GM19397 (cell line): ENCODE data around the gene AHNAK2.

Source experiments
- ATAC-seq: cut with Tn5 transposase; IDR thresholded peaks from one replicate; pipeline ENCODE4 v1.9.1; 2021; ENCODE audit warnings: mild to moderate bottlenecking, moderate library complexity; ENCODE audit not compliant: unreplicated experiment

Gene AHNAK2

DNA sequence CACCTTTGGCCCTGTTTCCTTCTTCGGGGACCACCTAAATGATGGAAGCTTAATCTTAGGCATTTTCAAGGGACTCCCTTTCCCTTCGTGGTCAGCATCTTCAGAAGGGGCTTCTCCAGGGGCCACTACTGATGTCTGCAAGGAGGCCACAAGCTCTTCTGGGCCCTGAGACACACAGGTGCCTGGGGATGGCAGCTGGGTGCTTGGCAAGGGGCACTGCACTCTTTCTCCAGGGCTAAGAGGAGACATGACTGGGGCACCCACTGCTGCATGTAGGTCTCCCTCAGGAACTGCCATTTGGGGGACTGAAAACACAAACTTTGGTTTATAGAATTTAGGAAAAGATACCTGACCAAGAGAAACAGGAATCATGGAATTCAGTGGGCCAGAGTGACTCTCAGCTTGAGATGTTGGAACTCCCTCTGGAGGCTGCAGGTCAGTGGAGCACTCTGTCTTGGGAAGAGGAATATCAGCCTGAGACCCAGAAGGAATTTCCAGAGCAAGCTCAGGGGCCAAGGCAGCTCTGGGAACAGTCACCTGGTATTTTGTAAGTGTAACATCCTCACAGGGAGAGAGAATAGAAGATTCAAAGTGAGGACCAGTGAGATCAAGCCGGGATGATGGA lies 37.5 kb downstream of the AHNAK2 start:
- no peak for ATAC-seq

DNA sequence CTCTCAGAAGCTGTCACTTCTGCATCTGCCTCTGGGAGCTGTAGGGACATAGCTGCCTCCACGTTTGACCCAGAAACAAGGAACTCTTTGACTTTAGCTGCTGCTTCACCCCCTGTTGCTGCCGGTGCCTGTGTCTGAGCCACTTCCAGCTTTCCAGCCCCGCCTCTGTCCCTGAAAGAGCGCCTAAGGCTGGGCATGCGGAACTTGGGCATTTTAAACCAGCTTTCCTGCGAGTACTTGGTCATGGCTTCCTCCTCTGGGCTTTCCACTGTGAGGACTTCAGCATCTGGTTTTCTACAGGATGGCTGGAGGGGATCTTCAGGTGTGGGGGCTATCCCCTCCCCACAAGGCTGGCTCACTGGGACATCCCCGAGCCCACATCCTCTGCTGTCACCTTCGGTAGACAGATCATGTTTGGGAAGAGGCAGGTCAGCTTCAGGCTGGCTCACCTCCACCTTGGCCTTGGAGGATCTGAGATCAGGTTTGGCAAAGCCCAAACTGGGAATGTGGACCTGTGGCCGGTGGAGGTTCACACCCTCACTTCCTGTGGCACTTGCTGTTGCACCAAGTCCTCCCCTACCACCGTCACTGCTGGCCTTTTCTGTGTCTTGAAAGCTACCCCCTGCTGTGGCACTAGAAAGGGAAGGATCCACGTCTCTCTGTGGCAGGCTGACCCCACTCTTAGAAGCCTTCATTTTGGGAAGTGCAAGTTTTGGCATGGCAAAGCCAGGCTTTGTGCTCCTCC lies 38.3 kb downstream of the AHNAK2 start:
- no peak for ATAC-seq

DNA sequence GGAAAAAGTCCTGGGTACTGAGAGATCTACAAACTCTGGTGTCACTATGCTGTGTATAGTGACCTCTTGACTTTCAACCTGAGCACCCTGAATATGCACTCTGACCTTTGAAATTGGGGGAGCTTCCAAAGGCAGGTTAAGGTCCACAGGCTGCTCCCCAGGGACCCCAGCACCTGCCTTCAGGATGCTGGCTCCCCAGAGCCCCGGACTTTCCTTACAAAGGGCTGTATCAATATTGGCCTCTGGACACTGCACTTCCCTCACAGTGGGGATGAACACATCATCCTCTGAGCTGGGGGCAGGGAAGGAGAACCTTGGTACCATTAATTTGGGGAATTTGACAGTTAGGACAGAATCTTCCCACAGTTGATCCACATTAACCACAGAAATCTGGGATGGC lies 39.2 kb downstream of the AHNAK2 start:
- ATAC-seq, result no peak

DNA sequence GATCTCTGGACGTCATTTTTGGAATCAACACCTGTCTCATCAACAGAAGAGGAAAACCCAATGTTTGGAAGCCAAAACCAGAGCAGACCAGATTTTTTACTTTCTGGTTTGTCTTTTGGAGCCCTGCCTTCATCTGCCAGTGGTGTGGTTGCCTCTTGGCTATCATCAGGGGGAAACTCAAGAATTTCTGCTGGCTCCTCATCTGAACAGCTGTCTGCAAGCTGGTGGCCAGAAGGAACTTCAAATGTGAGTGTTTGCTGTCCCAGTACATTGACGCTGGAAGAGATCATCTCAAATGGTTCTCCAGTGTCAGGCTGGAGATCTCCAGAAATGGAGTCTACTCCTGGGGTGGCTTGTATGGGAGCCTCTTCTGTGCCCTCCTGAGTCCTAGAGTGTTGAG lies 39.7 kb downstream of the AHNAK2 start:
- ATAC-seq, result no peak

DNA sequence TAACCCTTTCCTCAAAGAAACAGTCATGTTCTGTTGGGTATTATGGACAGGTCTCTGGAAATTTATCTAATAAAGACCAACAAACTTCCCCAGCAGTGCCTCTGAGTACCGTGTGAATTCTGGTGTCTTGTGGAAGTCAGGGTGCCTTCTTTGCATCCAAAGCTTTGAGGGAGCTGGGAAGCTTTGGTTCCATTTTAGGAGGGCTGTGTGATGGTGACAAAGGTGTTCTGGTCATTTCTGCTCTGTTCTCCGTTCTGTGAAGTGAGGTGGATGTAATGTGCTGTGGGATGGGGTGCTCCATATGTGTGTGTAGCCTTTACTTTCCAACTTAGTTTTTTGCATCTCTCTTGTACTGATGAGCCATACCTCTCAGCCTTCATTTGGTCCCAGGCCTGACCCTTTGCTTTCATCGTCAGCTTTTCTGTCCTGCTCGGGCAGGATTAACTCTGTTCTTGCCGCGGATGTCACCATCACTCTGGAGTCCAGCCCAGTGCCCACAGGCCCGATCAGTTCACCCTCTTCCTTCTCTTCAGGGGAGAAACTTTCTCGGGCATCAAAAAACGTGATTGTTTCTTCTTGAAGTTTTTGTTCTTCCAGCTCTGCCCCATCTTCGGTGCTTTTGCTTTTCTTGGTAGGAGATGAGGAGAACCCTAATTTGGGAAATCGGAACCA lies 40.3 kb downstream of the AHNAK2 start:
- ATAC-seq, result no peak

DNA sequence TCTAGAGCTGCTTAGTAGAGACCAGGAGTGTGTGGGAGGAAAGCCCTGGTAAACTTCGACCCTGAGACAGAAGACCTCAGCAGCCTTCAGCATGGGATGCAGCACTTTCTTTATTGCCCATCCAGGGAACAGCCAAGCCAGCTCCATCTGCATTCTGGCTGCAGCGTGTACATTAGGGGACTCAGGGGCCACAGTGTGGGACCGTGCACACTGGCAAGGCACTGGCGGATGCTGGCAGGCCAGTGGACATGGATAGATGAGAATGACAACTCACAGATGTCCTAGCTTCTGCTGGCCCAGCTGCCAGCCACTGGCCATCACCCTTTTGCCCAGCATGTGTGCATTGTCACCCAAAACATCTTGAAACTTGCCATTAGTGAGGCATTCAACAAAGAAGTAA lies 41.0 kb downstream of the AHNAK2 start:
- no peak for ATAC-seq

DNA sequence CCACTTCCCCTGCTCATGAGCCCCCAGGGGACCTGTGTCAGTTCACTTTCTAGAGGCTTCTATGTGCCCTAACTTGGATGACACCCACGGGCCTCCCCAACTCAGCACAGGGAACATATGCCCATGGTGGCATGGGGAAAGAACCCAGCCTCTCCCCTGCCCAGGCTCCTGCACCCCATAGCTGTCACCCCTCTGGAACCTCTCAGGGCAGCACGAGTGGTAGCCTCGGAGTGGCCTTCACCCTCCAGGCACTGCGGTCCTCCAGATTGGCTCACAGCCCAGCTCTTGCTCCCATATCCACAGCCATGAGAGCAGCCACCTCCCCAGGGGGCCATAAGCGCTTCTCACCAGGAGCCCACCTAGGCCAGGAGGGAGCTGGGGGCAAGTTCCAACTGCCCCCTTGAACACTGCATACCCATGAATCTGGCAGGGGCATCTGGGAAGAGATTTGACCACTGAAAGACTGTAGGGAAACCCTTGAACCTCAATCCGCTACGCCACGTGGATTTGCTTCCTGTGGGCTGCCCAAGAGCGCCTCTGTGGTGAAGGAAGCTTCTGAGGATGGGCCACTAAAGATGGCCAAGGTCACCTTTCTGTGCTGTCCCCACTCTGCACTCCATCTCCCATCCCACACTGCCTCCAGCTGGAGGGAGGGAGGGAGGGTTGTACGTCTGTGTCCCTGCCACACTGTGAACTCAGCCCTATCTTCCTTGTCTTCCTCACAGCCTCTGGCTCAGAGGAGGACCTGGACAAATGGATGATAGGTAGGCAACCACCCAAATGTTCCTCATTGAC lies 41.6 kb downstream of the AHNAK2 start:
- ATAC-seq, result no peak

DNA sequence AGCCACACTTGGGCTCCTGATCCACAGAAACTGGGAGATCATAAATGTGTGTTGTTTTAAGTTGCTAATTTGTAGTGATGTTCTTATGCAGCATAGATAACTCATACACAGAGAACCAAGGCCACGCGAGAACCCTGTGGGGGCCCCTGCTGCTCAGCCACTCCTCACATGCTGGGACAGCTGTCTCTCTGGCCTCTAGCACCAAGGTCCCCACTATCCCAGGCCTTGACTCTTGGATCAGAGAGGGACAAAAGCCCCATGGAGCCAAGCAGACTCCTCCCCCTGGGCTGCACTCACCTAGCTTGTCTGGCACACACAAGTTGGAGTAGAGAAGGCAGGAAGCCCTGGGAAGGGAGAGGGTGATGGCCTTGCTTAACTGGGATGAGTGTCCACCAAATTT lies 42.2 kb downstream of the AHNAK2 start:
- ATAC-seq, result no peak

DNA sequence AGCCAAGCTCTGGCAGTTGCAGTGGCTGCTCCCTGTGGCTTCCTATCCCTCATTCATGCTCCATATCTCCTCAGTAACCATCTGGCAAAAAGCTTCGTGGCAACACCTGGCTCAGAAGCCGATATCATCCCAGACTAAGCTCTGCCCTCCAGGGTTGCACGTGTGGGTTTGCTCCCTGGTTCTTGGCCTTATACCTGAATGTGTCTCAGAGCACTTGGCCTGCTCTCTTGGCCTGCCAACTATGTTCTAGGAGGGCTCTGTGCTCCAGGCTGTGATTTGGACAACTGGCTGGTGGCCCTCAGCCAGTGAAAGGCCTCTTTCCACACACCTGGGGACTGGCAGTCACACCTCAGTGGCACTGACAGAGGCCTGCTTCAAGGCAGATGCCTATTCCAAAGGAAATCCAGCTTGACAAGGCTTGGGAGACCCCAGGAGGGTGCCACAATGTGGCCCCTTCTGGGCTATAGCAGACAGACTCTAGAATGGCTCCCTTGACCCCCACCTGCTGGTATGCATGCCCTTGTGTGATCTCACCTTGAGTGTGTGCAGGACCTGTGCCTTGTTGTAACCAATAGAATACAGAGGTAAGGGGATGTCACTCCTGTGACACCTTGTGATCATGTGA lies 43.0 kb downstream of the AHNAK2 start:
- ATAC-seq, result no peak

DNA sequence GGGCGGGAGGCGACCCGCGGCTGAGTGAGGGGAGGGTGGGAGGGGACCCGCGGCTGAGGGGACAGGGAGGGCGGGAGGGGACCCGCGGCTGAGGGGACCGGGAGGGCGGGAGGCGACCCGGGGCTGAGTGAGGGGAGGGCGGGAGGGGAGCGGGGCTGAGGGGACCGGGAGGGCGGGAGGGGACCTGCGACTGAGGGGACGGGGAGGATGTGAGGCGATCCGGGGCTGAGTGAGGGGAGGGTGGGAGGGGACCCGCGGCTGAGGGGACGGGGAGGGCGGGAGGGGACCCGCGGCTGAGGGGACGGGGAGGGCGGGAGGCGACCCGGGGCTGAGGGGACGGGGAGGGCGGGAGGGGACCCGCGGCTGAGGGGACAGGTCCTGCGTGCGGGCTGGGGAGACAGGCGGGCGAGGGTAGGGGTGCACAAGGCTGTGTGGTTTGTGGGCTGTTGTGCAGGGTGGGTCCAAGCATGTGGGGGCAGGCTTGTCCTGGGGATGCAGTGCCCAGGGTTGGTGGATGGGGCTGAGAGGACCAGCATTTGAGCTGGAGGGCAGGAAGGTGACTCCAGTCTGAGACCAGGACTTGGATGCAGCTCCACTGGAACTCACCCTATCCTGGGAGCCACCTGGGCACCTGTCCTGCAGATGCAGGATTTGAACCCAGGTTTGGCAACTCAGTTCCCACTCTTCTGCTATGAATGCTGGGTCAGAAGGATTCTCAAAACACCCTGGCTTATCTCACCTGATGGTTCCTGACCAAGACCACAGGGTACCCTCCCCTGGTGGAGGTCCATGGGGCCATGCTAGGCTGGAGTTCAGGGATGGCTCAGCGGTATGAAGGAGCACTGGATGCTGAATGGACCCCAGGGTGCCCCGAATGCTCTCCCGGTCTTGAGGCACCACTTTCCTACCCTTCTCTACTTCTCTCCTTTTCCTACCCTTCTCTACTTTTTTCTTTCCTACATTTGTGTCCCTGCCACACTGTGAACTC lies 44.1 kb downstream of the AHNAK2 start:
- no peak for ATAC-seq

DNA sequence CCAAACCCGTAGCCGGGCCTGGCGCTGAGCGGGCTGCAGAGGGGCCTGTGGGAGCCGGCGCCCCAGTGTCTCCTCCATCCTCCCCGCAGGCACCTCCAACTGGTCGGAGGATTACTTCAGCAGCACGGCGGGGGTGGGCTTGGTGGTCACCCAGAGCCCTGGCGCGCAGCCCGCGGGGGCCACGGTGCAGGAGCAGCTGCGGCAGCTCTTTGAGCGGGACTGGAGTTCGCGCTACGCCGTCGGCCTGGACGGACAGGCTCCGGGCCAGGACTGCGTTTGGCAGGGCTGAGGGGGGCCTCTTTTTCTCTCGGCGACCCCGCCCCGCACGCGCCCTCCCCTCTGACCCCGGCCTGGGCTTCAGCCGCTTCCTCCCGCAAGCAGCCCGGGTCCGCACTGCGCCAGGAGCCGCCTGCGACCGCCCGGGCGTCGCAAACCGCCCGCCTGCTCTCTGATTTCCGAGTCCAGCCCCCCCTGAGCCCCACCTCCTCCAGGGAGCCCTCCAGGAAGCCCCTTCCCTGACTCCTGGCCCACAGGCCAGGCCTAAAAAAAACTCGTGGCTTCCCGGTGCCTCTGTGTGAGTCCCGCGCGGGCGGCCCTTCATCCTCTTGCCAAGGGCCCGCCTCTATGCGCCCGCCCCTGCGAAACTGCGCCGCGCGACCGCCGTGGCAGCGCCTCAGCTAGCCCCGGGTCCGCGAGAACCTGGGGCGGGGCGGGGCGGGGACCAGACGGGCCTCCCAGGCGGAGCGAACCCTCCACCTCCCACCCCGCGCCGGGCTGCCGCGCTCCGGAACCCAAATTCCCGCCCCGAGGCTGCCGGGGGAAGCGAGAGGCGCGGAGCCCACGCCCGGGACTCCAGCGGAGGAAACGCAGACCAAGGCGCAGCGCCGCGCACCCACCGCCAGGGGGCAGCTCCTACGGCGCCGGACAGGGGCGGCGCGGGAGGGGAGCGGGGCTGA lies 45.2 kb downstream of the AHNAK2 start:
- ATAC-seq, result peak; percentile 61

DNA sequence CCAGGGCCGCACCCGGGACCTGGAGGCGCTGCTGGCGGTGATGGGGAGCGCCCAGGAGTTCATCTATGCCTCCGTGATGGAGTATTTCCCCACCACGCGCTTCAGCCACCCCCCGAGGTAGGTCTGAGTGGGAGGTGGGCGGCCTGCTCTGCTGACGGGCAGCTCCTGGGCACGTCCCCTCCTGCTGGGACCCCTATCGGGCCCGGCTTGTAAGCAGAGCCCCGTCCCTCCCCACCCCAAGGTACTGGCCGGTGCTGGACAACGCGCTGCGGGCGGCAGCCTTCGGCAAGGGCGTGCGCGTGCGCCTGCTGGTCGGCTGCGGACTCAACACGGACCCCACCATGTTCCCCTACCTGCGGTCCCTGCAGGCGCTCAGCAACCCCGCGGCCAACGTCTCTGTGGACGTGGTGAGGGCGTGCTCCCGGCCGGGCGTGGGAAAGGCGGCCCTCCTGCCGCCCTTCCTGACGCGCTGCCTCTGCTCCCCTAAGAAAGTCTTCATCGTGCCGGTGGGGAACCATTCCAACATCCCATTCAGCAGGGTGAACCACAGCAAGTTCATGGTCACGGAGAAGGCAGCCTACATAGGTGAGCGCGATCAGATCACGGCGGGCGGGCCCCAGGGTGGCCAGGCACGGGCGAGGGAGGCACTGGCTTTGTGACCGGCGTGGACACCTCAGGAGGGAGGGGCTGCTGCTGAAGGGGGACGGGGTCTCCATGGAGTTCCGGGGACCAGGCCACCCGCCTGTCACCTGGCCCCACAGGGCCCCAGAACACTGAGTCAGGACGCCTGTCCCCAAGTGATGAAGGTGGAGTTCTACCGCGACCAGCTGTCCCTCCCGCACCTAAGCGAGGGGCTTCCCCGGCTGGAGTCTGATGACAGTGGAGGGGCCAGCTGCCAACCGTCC lies 46.2 kb downstream of the AHNAK2 start:
- no peak for ATAC-seq

DNA sequence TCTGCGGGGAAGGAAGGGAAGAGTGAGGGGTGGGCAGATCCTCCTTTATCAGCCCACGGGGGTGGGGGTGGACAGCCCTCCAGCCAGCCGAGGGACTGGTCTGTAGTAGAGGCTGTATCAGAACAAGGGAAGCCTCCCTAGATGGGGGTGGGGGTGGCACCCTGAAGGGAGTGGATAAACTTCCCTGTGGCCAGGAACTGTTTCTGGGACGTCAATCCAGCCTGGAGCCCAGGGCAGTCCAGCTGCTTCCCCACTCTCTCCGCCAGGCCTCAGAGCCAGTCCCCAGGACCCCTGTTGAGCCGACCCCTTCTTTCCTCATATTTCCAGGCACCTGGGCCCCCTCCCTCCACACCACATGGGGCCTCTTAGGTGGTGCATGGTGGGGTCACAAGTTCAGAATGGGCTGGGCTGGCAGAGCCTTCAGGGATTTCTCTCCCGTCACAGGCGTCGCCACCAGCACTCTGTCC lies 46.8 kb downstream of the AHNAK2 start:
- ATAC-seq, result no peak

DNA sequence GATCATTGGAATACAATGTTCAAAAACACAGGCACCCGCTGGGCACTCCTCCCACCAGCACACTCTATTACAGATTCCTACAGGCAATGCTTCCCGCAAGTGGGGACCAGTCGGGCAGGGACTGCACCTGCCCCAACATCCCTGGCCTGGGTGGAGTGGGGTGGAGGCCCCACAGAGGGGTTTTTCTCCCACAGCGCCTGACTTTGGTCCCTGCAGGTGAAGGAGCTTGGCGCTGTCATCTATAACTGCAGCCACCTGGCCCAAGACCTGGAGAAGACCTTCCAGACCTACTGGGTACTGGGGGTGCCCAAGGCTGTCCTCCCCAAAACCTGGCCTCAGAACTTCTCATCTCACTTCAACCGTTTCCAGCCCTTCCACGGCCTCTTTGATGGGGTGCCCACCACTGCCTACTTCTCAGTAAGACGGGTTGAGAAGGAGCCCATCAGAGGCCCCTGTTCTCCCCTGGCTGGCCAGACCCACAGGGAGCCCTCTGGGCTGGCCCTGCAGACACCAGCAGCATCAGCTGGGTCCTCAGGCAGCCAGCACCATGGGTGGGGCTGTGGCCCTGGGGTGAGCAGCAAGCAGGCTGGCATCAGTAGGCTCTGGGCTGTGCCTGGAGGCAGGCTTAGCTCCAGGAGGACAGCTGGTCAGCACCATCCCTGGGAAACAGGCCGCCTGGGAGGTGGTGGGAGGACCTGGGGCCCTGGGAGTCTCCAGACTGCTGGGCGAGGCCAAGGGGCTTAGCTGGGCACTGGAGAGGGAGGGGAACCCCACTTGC lies 47.5 kb downstream of the AHNAK2 start:
- no peak for ATAC-seq

DNA sequence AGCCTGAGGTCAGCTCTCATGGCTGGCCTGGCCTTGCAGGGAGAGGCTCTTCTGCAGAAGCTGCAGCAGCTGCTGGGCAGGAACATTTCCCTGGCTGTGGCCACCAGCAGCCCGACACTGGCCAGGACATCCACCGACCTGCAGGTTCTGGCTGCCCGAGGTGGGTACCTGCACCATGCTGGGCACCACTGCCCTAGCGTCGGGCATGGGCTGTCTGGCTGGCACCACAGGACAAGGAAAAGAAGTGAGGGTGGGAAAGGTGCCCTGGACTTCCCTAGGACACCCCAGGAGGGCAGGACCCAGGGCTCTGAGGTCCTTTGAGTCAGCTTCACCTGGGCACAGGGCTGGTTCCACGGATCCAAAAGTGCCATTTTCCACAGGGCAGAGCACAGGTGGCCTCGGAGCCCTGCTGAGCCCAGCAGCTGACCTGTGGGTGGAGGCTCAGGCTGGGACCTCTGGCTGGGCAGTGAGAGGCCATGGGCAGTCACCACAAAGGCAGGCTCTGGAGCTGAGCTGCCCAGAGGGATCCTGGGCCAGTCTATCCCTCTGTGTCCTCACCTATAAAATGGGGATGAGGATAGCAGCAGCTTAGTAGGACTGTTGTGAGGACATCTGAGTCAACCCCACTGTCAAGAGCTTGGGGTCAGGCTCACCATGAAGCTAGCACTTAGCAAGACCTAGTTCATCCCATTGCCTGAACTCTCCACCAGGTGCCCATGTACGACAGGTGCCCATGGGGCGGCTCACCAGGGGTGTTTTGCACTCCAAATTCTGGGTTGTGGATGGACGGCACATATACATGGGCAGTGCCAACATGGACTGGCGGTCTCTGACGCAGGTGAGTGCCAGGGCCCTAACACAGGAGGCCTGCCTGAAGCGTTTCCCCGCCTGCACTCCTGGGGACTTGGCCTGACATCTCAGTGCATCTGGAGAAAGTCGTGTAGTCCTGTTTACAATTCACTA lies 48.6 kb downstream of the AHNAK2 start:
- no peak for ATAC-seq
